Inferior parietal cortex (tissue), 1 donor: ENCODE data around the gene CMTM5.
"Not testable (repeated sequence)": the region's sequence is repeated elsewhere in the genome, so short reads cannot be mapped to it uniquely, and the experiment has no call there.

Source experiments
- DNase-seq: peaks from one replicate; pipeline ENCODE4 v3.0.0-alpha.2; 2016; ENCODE audit errors: extremely low spot score

Gene CMTM5

DNA sequence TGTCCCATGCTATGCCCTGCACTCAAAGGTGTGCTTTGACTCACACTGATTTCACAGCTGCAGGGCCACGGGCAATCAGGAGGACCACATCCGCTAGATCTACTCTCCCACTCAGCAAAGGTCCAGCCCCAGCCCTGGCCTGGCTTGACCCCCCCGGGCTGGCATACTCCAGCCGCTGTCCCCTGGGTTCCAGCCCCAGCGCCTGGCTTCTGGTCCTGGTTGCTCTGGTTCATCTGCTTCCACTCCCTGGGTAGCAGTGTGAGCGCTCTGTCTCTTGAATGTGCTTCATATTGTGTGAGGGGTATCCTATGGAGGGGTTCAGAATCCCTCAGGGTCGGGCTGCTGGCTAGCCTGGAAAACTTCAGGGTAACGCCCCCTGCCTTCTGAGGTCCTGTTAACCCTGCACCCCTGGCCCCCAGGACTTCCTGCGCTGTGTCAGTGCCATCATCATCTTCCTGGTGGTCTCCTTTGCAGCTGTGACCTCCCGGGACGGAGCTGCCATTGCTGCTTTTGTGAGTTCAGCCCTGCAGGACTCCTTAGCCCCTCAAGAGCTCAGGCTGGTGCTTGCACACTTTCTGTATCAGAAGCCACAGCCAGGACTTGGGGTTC lies 1.9 kb downstream of the CMTM5 start:
- DNase-seq, result no peak

- peak; percentile 36 for DNase-seq
These were observed 2.7 kb downstream of the CMTM5 start for GRCh38 chr14:23379366-23380196.

GRCh38 chr14:23380197-23380914 lies 3.5 kb downstream of the CMTM5 start:
- DNase-seq, result no peak

DNA sequence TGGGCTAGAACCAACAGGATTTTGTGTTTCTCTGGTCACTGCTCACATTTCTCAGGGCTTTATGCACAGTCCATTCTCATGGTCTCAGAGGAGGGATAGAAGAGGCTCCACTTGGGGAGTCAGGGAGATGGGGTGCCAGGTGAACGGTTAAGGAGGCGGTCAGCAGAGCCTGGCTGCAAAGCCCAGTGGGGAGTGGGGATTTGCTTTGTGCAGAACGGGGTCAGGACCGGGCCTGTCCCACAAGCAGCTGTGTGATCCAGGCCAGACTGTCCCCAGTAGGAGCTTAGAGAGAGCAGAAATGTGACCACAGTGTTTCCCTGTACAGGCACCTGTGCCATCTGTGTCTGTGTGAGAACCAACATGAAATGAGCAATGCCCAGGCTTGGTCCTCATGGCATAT lies 4.1 kb downstream of the CMTM5 start:
- no peak for DNase-seq

DNA sequence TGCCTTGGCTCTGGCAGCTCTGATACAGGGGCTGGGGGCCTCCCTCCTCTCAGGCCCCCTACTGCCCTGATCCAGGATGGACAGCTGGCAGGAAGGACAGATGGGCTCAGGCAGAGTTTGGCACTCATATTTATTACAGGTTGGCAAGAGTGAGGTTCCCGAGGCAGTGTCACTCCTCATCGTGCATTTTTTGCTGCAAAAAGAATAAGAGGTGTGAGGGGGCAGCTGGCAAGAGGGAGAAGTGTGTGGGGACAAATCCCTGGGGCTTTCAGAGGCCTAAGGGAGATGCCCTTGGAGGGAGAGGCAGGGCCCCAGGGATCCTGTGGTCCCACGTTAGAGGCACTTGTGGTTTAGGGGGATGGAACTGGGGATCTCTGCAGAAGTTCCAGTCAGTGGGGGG lies 5.0 kb downstream of the CMTM5 start:
- no peak for DNase-seq

GRCh38 chr14:23382276-23382675 lies 5.4 kb downstream of the CMTM5 start:
- DNase-seq, result no peak

- DNase-seq, result no peak
These were observed 6.0 kb downstream of the CMTM5 start for GRCh38 chr14:23382731-23383440.

GRCh38 chr14:23384364-23385080 lies 7.7 kb downstream of the CMTM5 start:
- DNase-seq, result no peak

GRCh38 chr14:23385244-23385641 lies 8.4 kb downstream of the CMTM5 start:
- DNase-seq, result no peak

GRCh38 chr14:23385642-23386265 lies 8.9 kb downstream of the CMTM5 start:
- no peak for DNase-seq

- DNase-seq, result not testable (repeated sequence)
These were observed 9.4 kb downstream of the CMTM5 start for GRCh38 chr14:23386266-23386657.

GRCh38 chr14:23386999-23387398 lies 10.2 kb downstream of the CMTM5 start:
- DNase-seq, result no peak

DNA sequence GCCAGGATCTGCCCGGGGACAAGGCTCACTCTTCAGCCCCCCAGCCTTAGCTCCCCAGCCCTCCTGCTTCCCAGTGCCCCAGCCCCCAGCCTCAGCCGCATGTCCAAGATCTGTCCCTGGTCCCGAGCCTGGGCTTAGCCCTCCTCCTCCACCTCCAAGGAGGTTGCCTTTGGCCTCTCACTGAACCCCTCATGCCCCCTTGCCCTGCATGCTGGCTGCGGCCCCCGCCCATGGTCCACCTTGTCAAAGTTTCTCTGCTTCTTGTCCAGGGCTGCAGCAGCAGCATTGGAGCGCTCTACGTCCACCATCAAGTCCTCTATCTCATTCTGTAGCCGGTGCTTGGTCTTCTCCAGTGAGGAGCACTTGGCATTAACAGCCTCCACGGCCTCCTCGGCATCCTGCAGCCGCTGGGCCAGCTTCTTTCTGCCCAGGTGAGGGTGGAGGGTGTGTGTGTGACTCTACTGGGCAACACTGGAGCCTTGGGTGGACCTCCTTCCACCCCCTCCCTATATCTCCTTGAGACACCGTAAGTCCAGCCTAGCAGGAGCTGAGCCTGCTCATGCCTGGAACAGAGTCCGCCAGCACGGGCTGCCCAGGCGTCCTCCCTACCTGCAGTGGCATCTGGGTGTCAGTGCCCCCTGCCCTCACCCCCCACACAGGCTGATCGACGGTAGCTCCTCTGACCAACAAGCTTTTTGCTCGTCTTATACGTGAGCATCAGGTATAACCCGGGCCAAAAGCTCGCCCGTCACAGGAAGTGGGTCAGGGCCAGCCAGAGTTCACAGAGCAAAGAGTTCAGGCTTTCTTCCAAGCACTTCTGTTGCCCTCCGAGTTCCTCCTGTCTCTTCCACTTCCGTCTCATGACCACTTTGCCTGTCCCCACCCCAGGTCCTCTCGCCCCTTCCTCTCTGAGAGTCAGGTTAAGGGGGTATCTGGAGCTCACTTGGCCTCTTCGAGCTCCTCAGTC lies 11.4 kb downstream of the CMTM5 start:
- no peak for DNase-seq

GRCh38 chr14:23388996-23389395 lies 12.2 kb downstream of the CMTM5 start:
- no peak for DNase-seq

- no peak for DNase-seq
These were observed 12.6 kb downstream of the CMTM5 start for GRCh38 chr14:23389396-23389795.

GRCh38 chr14:23389871-23390270 lies 13.0 kb downstream of the CMTM5 start:
- DNase-seq, result not testable (repeated sequence)

- DNase-seq, result no peak
These were observed 15.8 kb downstream of the CMTM5 start for GRCh38 chr14:23392613-23393012.

DNA sequence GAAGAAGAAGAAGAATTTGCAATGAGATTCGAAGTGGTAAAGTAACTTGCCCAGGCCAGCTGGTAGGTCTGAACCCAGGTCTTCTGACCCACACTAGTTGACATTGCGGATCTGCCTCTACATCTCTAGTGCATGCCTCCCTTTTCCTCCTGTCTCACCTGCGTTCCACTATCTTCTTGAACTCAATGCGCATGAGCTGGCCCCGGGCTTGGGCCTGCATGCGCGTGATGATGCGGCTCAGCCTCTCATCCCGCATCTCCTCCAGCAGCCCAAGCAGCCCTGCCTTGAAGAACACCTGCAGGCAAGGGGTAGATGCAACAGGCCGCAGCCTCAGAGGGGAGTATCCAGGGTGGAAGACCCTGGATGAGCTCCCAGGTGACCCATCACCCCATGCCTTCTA lies 19.3 kb downstream of the CMTM5 start:
- DNase-seq, result no peak

- DNase-seq, result no peak
These were observed 20.0 kb downstream of the CMTM5 start for GRCh38 chr14:23396781-23397407.
